Panc1 (cell line): ENCODE results near the gene ABHD8.

Experiments used
- POLR2AphosphoS5 ChIP-seq: IDR thresholded peaks from 2 replicates; pipeline ENCODE4 v1.6.1; 2012; ENCODE audit warnings: mild to moderate bottlenecking, low read depth, low read length, moderate library complexity
- REST ChIP-seq, 2 experiments: IDR thresholded peaks; 2 replicates each; pipeline ENCODE4 v1.6.1; 2011 to 2012; ENCODE audit warnings: low read depth in 2 of 2, control low read depth in 1 of 2, low read length in 1 of 2, mild to moderate bottlenecking in 1 of 2, moderate library complexity in 1 of 2; ENCODE audit not compliant: insufficient read depth in 1 of 2
- TF ChIP-seq, protein P1 (sequence below): fragments of 450-650 bp; IDR thresholded peaks from 2 replicates; pipeline ENCODE4 v1.5.1; 2017; ENCODE audit warnings: mild to moderate bottlenecking

DNA sequence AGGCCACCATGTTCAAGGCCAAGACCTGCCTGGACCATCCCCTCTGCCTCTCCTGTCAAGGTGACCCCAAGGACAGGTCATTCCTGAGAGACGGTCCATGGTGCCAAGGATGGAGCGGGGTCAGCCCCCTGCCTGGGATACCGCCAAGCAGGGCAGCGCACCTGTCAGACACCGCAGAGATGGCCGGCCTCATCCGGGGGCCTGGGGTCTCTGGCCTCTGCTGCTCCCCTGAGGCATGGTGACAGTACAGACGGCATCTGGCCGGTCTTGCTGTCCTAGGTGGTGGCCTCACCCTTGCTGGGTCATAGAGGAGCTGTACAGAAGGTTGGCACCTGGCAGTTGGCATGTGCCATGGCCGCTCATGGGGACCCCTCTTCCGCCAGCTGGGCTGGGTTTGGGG is 17.2 kb upstream of the ABHD8 start:
- TF ChIP-seq, protein P1, sequence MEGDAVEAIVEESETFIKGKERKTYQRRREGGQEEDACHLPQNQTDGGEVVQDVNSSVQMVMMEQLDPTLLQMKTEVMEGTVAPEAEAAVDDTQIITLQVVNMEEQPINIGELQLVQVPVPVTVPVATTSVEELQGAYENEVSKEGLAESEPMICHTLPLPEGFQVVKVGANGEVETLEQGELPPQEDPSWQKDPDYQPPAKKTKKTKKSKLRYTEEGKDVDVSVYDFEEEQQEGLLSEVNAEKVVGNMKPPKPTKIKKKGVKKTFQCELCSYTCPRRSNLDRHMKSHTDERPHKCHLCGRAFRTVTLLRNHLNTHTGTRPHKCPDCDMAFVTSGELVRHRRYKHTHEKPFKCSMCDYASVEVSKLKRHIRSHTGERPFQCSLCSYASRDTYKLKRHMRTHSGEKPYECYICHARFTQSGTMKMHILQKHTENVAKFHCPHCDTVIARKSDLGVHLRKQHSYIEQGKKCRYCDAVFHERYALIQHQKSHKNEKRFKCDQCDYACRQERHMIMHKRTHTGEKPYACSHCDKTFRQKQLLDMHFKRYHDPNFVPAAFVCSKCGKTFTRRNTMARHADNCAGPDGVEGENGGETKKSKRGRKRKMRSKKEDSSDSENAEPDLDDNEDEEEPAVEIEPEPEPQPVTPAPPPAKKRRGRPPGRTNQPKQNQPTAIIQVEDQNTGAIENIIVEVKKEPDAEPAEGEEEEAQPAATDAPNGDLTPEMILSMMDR = no peak
- TF ChIP-seq POLR2AphosphoS5 (no peak), REST (IDR thresholded peaks at IDR 0.05; ENCODE audit: insufficient read depth in 1 of 2, low read depth in 2 of 2, low read length in 1 of 2) (no peak)
